Hepatocyte (in vitro differentiated cells): ENCODE results near the gene PARVG. TPM values are rescaled to one million over a fixed set of nuclear protein-coding genes. Genes with fewer than 3 reads are reported as not detected.

ENCODE experiments used
- DNase-seq: peaks from one replicate; pipeline ENCODE4 v3.0.0-alpha.2; 2016; ENCODE audit warnings: low spot score
- H2AFZ ChIP-seq: fragments of 200-600 bp; sonication (generic); 2 replicates; pipeline ENCODE4 v1.6.0; 2016; ENCODE audit warnings: antibody characterized with exemption, mild to moderate bottlenecking
- H3K27ac ChIP-seq: fragments of 200-600 bp; sonication (generic); 2 replicates; pipeline ENCODE4 v1.5.1; 2016; ENCODE audit warnings: mild to moderate bottlenecking
- H3K27me3 ChIP-seq: fragments of 200-600 bp; sonication (generic); 2 replicates; pipeline ENCODE4 v1.6.1; 2016
- H3K36me3 ChIP-seq: fragments of 200-600 bp; sonication (generic); replicated peaks from 2 replicates; pipeline ENCODE4 v1.5.1; 2016; ENCODE audit warnings: low read depth; ENCODE audit not compliant: insufficient read depth
- H3K4me1 ChIP-seq: fragments of 200-600 bp; sonication (generic); 2 replicates; pipeline ENCODE4 v1.5.1; 2016; ENCODE audit warnings: mild to moderate bottlenecking, moderate library complexity; ENCODE audit not compliant: insufficient read depth
- H3K4me2 ChIP-seq: fragments of 200-600 bp; sonication (generic); 2 replicates; pipeline ENCODE4 v1.6.0; 2016
- H3K4me3 ChIP-seq: fragments of 200-600 bp; sonication (generic); 2 replicates; pipeline ENCODE4 v1.5.1; 2016; ENCODE audit warnings: mild to moderate bottlenecking
- H3K79me2 ChIP-seq: fragments of 200-600 bp; sonication (generic); 2 replicates; pipeline ENCODE4 v1.6.0; 2017; ENCODE audit warnings: mild to moderate bottlenecking
- H3K9me2 ChIP-seq: fragments of 200-600 bp; sonication (generic); replicated peaks from 2 replicates; pipeline ENCODE4 v1.6.0; 2017; ENCODE audit warnings: mild to moderate bottlenecking; ENCODE audit not compliant: insufficient read depth
- H3K9me3 ChIP-seq: fragments of 200-600 bp; sonication (generic); 2 replicates; pipeline ENCODE4 v1.5.1; 2016; ENCODE audit warnings: low read depth, mild to moderate bottlenecking
- H4K20me1 ChIP-seq: fragments of 200-600 bp; sonication (generic); 2 replicates; pipeline ENCODE4 v1.6.0; 2016; ENCODE audit warnings: mild to moderate bottlenecking; ENCODE audit not compliant: insufficient read depth, poor library complexity, severe bottlenecking
- EZH2 ChIP-seq: fragments of 200-600 bp; sonication (generic); IDR thresholded peaks from 2 replicates; pipeline ENCODE4 v1.6.1; 2016; ENCODE audit warnings: antibody characterized with exemption, mild to moderate bottlenecking, borderline replicate concordance
- EZH2phosphoT487 ChIP-seq: fragments of 200-600 bp; sonication (generic); IDR thresholded peaks from one replicate; pipeline ENCODE4 v1.6.1; 2018; ENCODE audit warnings: antibody characterized with exemption, mild to moderate bottlenecking, low read depth, moderate library complexity; ENCODE audit not compliant: unreplicated experiment, severe bottlenecking
- WGBS: methylation state at CpG from one replicate; pipeline ENCODE4 v1.1.6; 2016; ENCODE audit warnings: low lambda C conversion rate; ENCODE audit errors: missing lambda C conversion rate; 5-methylcytosine and 5-hydroxymethylcytosine counted together
- polyA plus RNA-seq: library from polyadenylated mRNA; unstranded; fragments of >200 nt; fragmentation: Nextera tagmentation; extraction: Ambion mirVana; gene quantifications from 2 replicates; pipeline ENCODE4 v1.2.1, GENCODE V29; 2016
- total RNA-seq: library from RNA; depleted of rRNA; stranded (reverse); fragments of >200 nt; gene quantifications from 2 replicates; pipeline ENCODE4 v1.2.3, GENCODE V29; 2014
- TF ChIP-seq, protein P1 (sequence below): fragments of 200-600 bp; sonication (generic); IDR thresholded peaks from 2 replicates; pipeline ENCODE4 v1.5.1; 2016; ENCODE audit warnings: antibody characterized with exemption, mild to moderate bottlenecking; ENCODE audit not compliant: poor library complexity

Gene PARVG
- total and polyA plus RNA-seq, 2 experiments from 2014 or later: 0.77 to 1.00 TPM

DNA sequence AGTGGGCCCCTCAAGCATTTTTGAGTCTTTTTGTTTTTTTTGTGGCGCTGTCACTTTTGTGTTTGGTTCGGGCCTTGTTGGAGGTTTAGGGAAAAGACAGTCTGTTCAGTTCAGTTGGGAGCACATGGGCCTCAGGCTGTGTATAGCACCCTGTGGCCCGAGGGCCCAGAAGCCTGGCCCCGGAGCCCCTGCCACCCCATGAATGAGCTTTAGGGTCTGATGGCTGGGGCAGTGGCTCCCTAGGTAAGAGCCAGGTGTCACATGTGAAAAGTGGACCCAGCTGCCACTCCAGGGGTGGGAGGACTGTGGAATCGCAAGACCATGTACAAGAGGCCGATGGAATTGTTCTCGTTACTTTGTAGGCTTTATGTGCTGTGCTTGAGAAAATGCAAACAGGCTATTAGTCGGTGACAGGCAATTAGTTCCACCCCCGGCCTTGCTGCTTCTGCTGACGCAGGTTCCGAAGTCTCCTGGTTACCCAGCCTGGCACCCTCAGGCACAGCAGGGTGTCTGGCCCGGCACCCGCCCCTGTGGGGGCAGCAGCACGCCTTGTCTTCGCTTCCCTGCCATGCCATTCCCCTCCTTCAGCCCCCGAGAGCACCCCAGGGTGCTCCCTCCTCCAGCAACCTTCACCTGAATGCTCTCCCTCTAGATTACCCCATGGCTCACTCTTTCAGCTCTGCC, 38.2 kb upstream of the PARVG start:
- Histone ChIP-seq H4K20me1 (no peaks in the 10 kb centered on the region), H3K79me2 (no peaks in the 10 kb centered on the region), H2AFZ (no peak overlapping the region), H3K27ac (no peak overlapping the region), H3K4me3 (no peak overlapping the region), H3K4me1 (peaks cover 15% of the 10 kb centered on the region), H3K4me2 (no peak overlapping the region), H3K9me3 (no peaks in the 10 kb centered on the region), H3K27me3 (no peaks in the 10 kb centered on the region), H3K9me2 (no peaks in the 10 kb centered on the region), H3K36me3 (no peaks in the 10 kb centered on the region)
- WGBS: 83% methylated on average over 16 of the region's 16 CpGs
- TF ChIP-seq, protein P1, sequence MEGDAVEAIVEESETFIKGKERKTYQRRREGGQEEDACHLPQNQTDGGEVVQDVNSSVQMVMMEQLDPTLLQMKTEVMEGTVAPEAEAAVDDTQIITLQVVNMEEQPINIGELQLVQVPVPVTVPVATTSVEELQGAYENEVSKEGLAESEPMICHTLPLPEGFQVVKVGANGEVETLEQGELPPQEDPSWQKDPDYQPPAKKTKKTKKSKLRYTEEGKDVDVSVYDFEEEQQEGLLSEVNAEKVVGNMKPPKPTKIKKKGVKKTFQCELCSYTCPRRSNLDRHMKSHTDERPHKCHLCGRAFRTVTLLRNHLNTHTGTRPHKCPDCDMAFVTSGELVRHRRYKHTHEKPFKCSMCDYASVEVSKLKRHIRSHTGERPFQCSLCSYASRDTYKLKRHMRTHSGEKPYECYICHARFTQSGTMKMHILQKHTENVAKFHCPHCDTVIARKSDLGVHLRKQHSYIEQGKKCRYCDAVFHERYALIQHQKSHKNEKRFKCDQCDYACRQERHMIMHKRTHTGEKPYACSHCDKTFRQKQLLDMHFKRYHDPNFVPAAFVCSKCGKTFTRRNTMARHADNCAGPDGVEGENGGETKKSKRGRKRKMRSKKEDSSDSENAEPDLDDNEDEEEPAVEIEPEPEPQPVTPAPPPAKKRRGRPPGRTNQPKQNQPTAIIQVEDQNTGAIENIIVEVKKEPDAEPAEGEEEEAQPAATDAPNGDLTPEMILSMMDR: no peak
- TF ChIP-seq EZH2phosphoT487 (no peak), EZH2 (no peak)
- DNase-seq: no peak

DNA sequence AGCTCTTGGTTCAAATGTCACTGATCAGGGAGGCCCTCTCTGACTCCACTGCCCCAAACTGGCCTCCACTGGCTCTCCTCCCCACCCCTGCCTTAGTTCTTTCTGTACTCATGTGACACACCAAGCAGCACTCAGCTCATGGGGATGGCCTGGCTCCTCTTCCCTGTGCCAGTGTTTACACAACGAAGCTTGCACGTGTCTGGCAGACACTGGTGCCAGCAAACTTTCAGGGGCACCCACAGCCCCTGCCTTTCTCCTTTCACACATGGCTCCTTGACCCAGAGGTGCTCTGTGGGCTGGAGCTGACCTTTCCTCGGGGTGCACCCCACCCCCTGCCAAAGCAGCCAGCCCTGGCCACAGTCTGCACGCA, 37.6 kb upstream of the PARVG start:
- TF ChIP-seq, protein P1: no peak
- TF ChIP-seq EZH2: no peak
- TF ChIP-seq EZH2phosphoT487: no peak
- Histone ChIP-seq H3K4me2 (no peak overlapping the region), H3K36me3 (no peaks in the 10 kb centered on the region), H3K4me3 (no peak overlapping the region), H3K9me3 (no peaks in the 10 kb centered on the region), H4K20me1 (no peaks in the 10 kb centered on the region), H3K9me2 (no peaks in the 10 kb centered on the region), H3K79me2 (no peaks in the 10 kb centered on the region), H3K27me3 (no peaks in the 10 kb centered on the region), H3K27ac (no peak overlapping the region), H2AFZ (no peak overlapping the region), H3K4me1 (peaks cover 15% of the 10 kb centered on the region)
- WGBS: 73% methylated on average over 4 of the region's 4 CpGs
- DNase-seq: no peak

DNA sequence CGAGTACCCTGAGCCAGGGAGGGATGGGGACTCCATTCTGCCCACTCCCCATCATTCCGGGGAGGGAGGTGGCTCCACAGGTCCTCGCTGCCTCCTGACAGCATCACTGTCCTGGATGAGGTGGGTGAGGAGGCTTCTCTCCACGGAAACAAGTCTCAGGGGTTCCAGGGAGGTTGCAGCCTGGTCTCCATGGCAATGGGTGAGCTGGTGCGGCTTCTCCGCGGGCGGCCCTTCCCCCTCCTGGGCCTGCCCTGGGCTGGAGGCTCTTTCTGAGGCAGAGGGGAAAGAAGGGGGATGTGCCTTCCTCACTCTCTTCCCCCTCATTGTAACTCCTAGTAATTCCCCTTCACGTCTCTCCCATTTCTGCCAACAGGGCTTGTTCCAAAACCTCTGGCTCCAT, 37.1 kb upstream of the PARVG start:
- H3K27ac ChIP-seq: no peak overlapping the region
- WGBS: 66% methylated on average over 8 of the region's 9 CpGs
- no peaks in the 10 kb centered on the region for H3K27me3 ChIP-seq
- H3K4me3 ChIP-seq: no peak overlapping the region
- no peak for TF ChIP-seq EZH2
- TF ChIP-seq, protein P1: no peak
- TF ChIP-seq EZH2phosphoT487: no peak
- H3K4me2 ChIP-seq: no peak overlapping the region
- no peak for DNase-seq
- H3K79me2 ChIP-seq: no peaks in the 10 kb centered on the region
- no peak overlapping the region for H2AFZ ChIP-seq
- no peaks in the 10 kb centered on the region for H4K20me1 ChIP-seq
- H3K9me2 ChIP-seq: no peaks in the 10 kb centered on the region
- H3K9me3 ChIP-seq: no peaks in the 10 kb centered on the region
- peaks cover 18% of the 10 kb centered on the region for H3K4me1 ChIP-seq
- no peaks in the 10 kb centered on the region for H3K36me3 ChIP-seq
